ENCODE results near the gene PINLYP.

Gene PINLYP

DNA sequence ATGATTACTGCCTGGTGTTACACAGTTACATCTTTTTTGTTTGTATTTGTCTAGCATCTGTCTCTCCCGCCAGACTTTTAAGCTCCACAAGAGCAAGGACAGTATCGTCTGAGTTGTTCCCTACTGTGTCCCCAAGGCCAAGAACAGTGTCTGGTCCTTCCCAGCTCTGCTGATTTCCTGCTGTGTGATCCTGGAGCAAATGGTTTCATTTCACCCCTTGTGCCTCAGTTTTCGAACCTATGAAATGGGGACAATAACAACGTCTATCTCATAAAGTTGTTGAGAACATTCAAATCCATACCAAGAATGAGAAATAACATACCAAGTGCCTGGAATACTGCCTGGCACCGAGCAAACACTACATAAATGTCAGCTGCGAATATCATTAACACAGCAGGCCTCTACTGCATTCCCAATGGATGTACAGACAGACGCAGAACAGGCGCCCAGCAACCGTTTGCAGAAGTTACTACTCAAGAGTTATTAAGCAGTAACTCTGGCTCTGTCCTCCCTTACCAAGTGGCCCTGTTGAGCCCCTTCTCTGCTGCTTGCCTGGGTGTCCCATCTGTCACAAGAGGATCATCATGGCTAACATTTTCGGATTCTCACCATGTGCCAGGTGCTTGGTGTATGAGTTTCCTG lies 11.7 kb upstream of the PINLYP start:
- no peaks in the 10 kb centered on the region for H3K9me3 ChIP-seq (ENCODE audit: control insufficient read depth, insufficient read depth, low read length)
- DNase-seq (ENCODE audit: low read depth, low spot score) = no peak
- no peak overlapping the region for H3K27ac ChIP-seq (ENCODE audit: low read length)
- peaks cover 4% of the 10 kb centered on the region; the same call in 1 of the 2 replicates for H3K36me3 ChIP-seq (ENCODE audit: control insufficient read depth, insufficient read depth, low read length)
- H3K4me1 ChIP-seq (ENCODE audit: control insufficient read depth, insufficient read depth, low read length) = no peaks in the 10 kb centered on the region
- no peaks in the 10 kb centered on the region for H3K27me3 ChIP-seq (ENCODE audit: control insufficient read depth, insufficient read depth, low read length)
- WGBS (ENCODE audit: insufficient coverage, insufficient read length) = no CpG with 5 or more reads among the region's 10 CpGs
- no peak overlapping the region for H3K4me3 ChIP-seq (ENCODE audit: low read length)

- WGBS (ENCODE audit: insufficient coverage, insufficient read length) = no CpG with 5 or more reads among the region's 9 CpGs
- no peak for DNase-seq (ENCODE audit: low read depth, low spot score)
- Histone ChIP-seq H3K27me3 (ENCODE audit: control insufficient read depth, insufficient read depth, low read length) (no peaks in the 10 kb centered on the region), H3K36me3 (ENCODE audit: control insufficient read depth, insufficient read depth, low read length) (peaks cover 4% of the 10 kb centered on the region; the same call in 1 of the 2 replicates), H3K4me1 (ENCODE audit: control insufficient read depth, insufficient read depth, low read length) (no peaks in the 10 kb centered on the region), H3K9me3 (ENCODE audit: control insufficient read depth, insufficient read depth, low read length) (no peaks in the 10 kb centered on the region), H3K27ac (ENCODE audit: low read length) (no peak overlapping the region), H3K4me3 (ENCODE audit: low read length) (no peak overlapping the region)
Measured at GRCh38 chr19:43564800-43565199, 10.8 kb upstream of the PINLYP start.

DNA sequence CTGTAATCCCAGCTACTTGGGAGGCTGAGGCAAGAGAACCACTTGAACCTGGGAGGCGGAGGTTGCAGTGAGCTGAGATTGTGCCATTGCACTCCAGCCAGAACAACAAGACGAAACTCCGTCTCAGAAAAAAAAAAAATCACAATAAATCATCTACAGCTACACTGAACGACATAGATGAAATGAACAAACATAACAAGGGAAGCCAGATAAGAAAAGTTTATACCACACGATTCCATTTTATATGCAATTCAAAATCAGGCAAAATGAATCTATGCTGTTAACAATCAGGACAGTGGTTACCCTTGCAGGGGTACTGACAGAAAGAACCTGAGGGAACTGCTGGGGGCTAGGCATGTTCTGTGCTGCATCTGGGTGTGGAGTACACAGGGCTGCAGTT lies 5.9 kb upstream of the PINLYP start:
- no CpG with 5 or more reads among the region's 5 CpGs for WGBS (ENCODE audit: insufficient coverage, insufficient read length)
- no peak for DNase-seq (ENCODE audit: low read depth, low spot score)
- H3K27ac ChIP-seq (ENCODE audit: low read length) = no peak overlapping the region

DNA sequence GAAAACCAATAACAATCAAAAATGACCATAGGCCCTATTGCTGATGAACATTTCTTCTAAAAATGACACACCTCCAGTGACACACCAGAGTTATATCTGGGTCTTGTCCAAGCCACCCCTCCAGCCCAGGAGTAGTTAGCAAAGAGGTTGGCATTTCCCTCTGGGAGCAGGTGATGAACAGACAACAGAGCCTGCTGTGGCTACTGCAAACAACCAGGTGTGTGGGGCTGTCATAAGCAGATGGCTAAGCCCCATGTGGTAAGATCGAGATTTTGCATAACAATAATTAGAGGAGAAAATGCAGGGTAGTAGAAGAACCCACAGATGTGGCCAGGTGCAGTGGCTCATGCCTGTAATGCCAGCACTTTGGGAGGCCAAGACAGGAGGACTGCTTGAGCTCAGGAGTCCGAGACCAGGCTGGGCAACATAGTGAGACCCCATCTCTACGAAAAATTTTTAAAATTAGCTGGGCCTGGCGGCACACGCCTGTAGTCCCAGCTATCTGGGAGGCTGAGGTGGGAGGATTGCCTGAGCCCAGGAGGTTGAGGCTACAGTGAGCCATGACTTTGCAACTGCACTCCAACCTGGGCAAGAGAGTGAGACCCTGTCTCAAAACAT lies 5.3 kb upstream of the PINLYP start:
- no CpG with 5 or more reads among the region's 5 CpGs for WGBS (ENCODE audit: insufficient coverage, insufficient read length)
- no peak for DNase-seq (ENCODE audit: low read depth, low spot score)
- Histone ChIP-seq H3K27ac (ENCODE audit: low read length) (no peak overlapping the region), H3K27me3 (ENCODE audit: control insufficient read depth, insufficient read depth, low read length) (no peaks in the 10 kb centered on the region), H3K9me3 (ENCODE audit: control insufficient read depth, insufficient read depth, low read length) (no peaks in the 10 kb centered on the region), H3K4me1 (ENCODE audit: control insufficient read depth, insufficient read depth, low read length) (no peaks in the 10 kb centered on the region), H3K4me3 (ENCODE audit: low read length) (no peak overlapping the region), H3K36me3 (ENCODE audit: control insufficient read depth, insufficient read depth, low read length) (no peaks in the 10 kb centered on the region)

More for the DNA sequence above, 5.9 kb upstream of the PINLYP start:
- no peaks in the 10 kb centered on the region for H3K9me3 ChIP-seq (ENCODE audit: control insufficient read depth, insufficient read depth, low read length)
- no peaks in the 10 kb centered on the region for H3K27me3 ChIP-seq (ENCODE audit: control insufficient read depth, insufficient read depth, low read length)
- no peak overlapping the region for H3K4me3 ChIP-seq (ENCODE audit: low read length)
- no peaks in the 10 kb centered on the region for H3K36me3 ChIP-seq (ENCODE audit: control insufficient read depth, insufficient read depth, low read length)
- no peaks in the 10 kb centered on the region for H3K4me1 ChIP-seq (ENCODE audit: control insufficient read depth, insufficient read depth, low read length)

GRCh38 chr19:43572171-43572588 lies 3.4 kb upstream of the PINLYP start:
- Histone ChIP-seq H3K4me3 (ENCODE audit: low read length) (no peak overlapping the region), H3K4me1 (ENCODE audit: control insufficient read depth, insufficient read depth, low read length) (0 out of 2 replicates have a peak, but pooled peaks cover 2% of the 10 kb centered on the region), H3K27me3 (ENCODE audit: control insufficient read depth, insufficient read depth, low read length) (no peaks in the 10 kb centered on the region), H3K36me3 (ENCODE audit: control insufficient read depth, insufficient read depth, low read length) (no peaks in the 10 kb centered on the region), H3K9me3 (ENCODE audit: control insufficient read depth, insufficient read depth, low read length) (no peaks in the 10 kb centered on the region), H3K27ac (ENCODE audit: low read length) (no peak overlapping the region)
- WGBS (ENCODE audit: insufficient coverage, insufficient read length) = no CpG with 5 or more reads among the region's 3 CpGs
- no peak for DNase-seq (ENCODE audit: low read depth, low spot score)

- Histone ChIP-seq H3K27ac (ENCODE audit: low read length) (no peak overlapping the region), H3K36me3 (ENCODE audit: control insufficient read depth, insufficient read depth, low read length) (no peaks in the 10 kb centered on the region), H3K4me3 (ENCODE audit: low read length) (peak overlapping the region; percentile 78; the same call in 1 of the 2 replicates), H3K4me1 (ENCODE audit: control insufficient read depth, insufficient read depth, low read length) (0 out of 2 replicates have a peak, but pooled peaks cover 2% of the 10 kb centered on the region), H3K9me3 (ENCODE audit: control insufficient read depth, insufficient read depth, low read length) (no peaks in the 10 kb centered on the region), H3K27me3 (ENCODE audit: control insufficient read depth, insufficient read depth, low read length) (no peaks in the 10 kb centered on the region)
- no peak for DNase-seq (ENCODE audit: low read depth, low spot score)
- WGBS (ENCODE audit: insufficient coverage, insufficient read length) = no CpG with 5 or more reads among the region's 12 CpGs
Measured at GRCh38 chr19:43574424-43575155, 1.0 kb upstream of the PINLYP start.

- DNase-seq (ENCODE audit: low read depth, low spot score) = no peak
- Histone ChIP-seq H3K4me1 (ENCODE audit: control insufficient read depth, insufficient read depth, low read length) (0 out of 2 replicates have a peak, but pooled peaks cover 2% of the 10 kb centered on the region), H3K4me3 (ENCODE audit: low read length) (peak overlapping the region; percentile 7; the same call in 1 of the 2 replicates), H3K36me3 (ENCODE audit: control insufficient read depth, insufficient read depth, low read length) (no peaks in the 10 kb centered on the region), H3K9me3 (ENCODE audit: control insufficient read depth, insufficient read depth, low read length) (no peaks in the 10 kb centered on the region), H3K27me3 (ENCODE audit: control insufficient read depth, insufficient read depth, low read length) (no peaks in the 10 kb centered on the region), H3K27ac (ENCODE audit: low read length) (no peak overlapping the region)
- WGBS (ENCODE audit: insufficient coverage, insufficient read length) = no CpG with 5 or more reads among the region's 37 CpGs
Measured at GRCh38 chr19:43575955-43576878, 616 bp downstream of the PINLYP start.

DNA sequence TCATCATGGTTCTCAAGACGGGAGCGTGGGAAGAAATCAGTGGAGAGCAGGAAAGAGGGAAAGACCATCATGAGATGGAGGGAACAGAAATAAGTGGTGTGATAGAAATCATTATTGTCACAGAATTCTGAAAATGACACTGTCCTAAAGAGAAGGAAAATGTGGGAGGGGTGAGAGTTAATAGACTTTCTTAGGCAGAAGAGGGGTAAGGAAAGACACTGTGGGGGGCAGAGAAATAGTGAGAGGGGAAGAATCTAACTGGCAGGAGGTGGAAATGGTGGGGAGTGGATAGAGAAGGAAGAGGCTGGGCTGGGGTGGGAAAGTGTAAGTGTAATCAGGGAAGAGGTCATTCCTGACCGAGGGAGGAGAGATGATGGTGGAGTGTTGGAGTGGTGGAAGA lies 3.2 kb downstream of the PINLYP start:
- no peak for DNase-seq (ENCODE audit: low read depth, low spot score)
- H3K4me3 ChIP-seq (ENCODE audit: low read length) = no peak overlapping the region
- H3K36me3 ChIP-seq (ENCODE audit: control insufficient read depth, insufficient read depth, low read length) = no peaks in the 10 kb centered on the region
- H3K27me3 ChIP-seq (ENCODE audit: control insufficient read depth, insufficient read depth, low read length) = no peaks in the 10 kb centered on the region
- no peaks in the 10 kb centered on the region for H3K9me3 ChIP-seq (ENCODE audit: control insufficient read depth, insufficient read depth, low read length)
- 100% methylated on average over 1 of the region's 3 CpGs for WGBS (ENCODE audit: insufficient coverage, insufficient read length)
- H3K4me1 ChIP-seq (ENCODE audit: control insufficient read depth, insufficient read depth, low read length) = 0 out of 2 replicates have a peak, but pooled peaks cover 2% of the 10 kb centered on the region
- H3K27ac ChIP-seq (ENCODE audit: low read length) = no peak overlapping the region

DNA sequence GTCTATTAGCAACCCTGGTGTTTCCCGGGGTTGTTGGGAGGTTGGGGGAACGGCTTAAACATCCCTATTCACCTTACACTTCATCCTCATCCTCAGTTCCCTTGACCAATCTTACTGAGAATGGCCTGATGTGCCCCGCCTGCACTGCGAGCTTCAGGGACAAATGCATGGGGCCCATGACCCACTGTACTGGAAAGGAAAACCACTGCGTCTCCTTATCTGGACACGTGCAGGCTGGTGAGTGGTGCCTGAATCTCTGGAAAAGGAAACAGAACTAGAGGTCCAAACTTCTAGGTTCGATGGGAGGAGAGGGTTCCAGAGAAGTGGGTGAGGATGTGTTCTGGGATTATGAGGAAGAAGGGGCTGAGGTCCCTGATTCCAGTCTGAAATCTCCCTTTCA lies 5.9 kb downstream of the PINLYP start:
- Histone ChIP-seq H3K4me1 (ENCODE audit: control insufficient read depth, insufficient read depth, low read length) (0 out of 2 replicates have a peak, but pooled peaks cover under 1% of the 10 kb centered on the region), H3K27ac (ENCODE audit: low read length) (no peak overlapping the region), H3K4me3 (ENCODE audit: low read length) (no peak overlapping the region), H3K27me3 (ENCODE audit: control insufficient read depth, insufficient read depth, low read length) (no peaks in the 10 kb centered on the region), H3K9me3 (ENCODE audit: control insufficient read depth, insufficient read depth, low read length) (no peaks in the 10 kb centered on the region), H3K36me3 (ENCODE audit: control insufficient read depth, insufficient read depth, low read length) (no peaks in the 10 kb centered on the region)
- DNase-seq (ENCODE audit: low read depth, low spot score) = no peak
- WGBS (ENCODE audit: insufficient coverage, insufficient read length) = no CpG with 5 or more reads among the region's 7 CpGs

DNA sequence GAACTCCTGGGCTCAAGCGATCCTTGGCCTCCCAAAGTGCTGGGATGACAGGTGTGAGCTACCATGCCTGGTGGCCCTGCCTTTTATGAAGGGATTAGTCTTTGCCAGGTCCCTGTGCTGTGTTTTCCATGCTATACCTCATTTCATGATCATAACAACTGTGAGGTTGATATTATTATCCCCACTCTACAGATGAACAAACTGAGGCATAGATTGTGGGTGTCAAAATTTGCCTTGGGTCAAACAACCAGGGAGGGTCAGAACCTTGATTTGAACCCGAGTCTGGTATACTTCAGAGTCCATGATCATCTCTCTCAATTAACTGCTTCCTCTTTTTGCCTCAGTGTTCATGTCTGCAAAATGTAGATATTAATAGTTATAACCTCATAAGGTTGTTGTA lies 6.9 kb downstream of the PINLYP start:
- DNase-seq (ENCODE audit: low read depth, low spot score) = no peak
- no CpG with 5 or more reads among the region's 2 CpGs for WGBS (ENCODE audit: insufficient coverage, insufficient read length)
- Histone ChIP-seq H3K4me3 (ENCODE audit: low read length) (no peak overlapping the region), H3K36me3 (ENCODE audit: control insufficient read depth, insufficient read depth, low read length) (no peaks in the 10 kb centered on the region), H3K27me3 (ENCODE audit: control insufficient read depth, insufficient read depth, low read length) (no peaks in the 10 kb centered on the region), H3K27ac (ENCODE audit: low read length) (no peak overlapping the region), H3K9me3 (ENCODE audit: control insufficient read depth, insufficient read depth, low read length) (no peaks in the 10 kb centered on the region), H3K4me1 (ENCODE audit: control insufficient read depth, insufficient read depth, low read length) (no peaks in the 10 kb centered on the region)

All from iPS DF 6.9 (cell line).